Endothelial cell (in vitro differentiated cells): ENCODE data around the gene RFXANK. TPM values are rescaled to one million over a fixed set of nuclear protein-coding genes. Genes with fewer than 3 reads are reported as not detected.

Experiments used
- DNase-seq: peaks from one replicate; pipeline ENCODE4 v3.0.0; 2021; ENCODE audit warnings: low spot score
- H3K27ac Mint-ChIP-seq: one replicate; pipeline ENCODE4 v1.8.0; 2021; ENCODE audit warnings: mixed read lengths, inconsistent platforms; ENCODE audit not compliant: unreplicated experiment
- H3K27me3 Mint-ChIP-seq: one replicate; pipeline ENCODE4 v1.8.0; 2021; ENCODE audit warnings: mild to moderate bottlenecking, moderate library complexity, mixed read lengths, inconsistent platforms; ENCODE audit not compliant: unreplicated experiment
- H3K36me3 Mint-ChIP-seq: one replicate; pipeline ENCODE4 v1.8.0; 2021; ENCODE audit warnings: mild to moderate bottlenecking, low read depth, mixed read lengths, inconsistent platforms; ENCODE audit not compliant: unreplicated experiment
- H3K4me1 Mint-ChIP-seq: one replicate; pipeline ENCODE4 v1.8.0; 2021; ENCODE audit warnings: mild to moderate bottlenecking, mixed read lengths, inconsistent platforms; ENCODE audit not compliant: unreplicated experiment
- H3K4me3 Mint-ChIP-seq: one replicate; pipeline ENCODE4 v1.8.0; 2021; ENCODE audit warnings: mild to moderate bottlenecking, mixed read lengths, inconsistent platforms; ENCODE audit not compliant: unreplicated experiment
- H3K9me3 Mint-ChIP-seq: one replicate; pipeline ENCODE4 v1.8.0; 2021; ENCODE audit warnings: mixed read lengths, inconsistent platforms; ENCODE audit not compliant: unreplicated experiment
- total RNA-seq: library from RNA; stranded (reverse); fragmentation: NEBNext Ultra II Directional; extraction: Animal tissue kit (Norgen Biotek cat#: 25700); gene quantifications from one replicate; pipeline ENCODE4 v1.2.1, GENCODE V29; 2021; ENCODE audit not compliant: unreplicated experiment
- TF ChIP-seq, protein P1 (sequence below): fragments of 200-600 bp; sonication (generic); IDR thresholded peaks from one replicate; pipeline ENCODE4 v1.5.0; 2021; ENCODE audit warnings: antibody characterized with exemption; ENCODE audit not compliant: unreplicated experiment

RFXANK gene
- total RNA-seq, 1 donor from 2014 or later: 131 TPM

DNA sequence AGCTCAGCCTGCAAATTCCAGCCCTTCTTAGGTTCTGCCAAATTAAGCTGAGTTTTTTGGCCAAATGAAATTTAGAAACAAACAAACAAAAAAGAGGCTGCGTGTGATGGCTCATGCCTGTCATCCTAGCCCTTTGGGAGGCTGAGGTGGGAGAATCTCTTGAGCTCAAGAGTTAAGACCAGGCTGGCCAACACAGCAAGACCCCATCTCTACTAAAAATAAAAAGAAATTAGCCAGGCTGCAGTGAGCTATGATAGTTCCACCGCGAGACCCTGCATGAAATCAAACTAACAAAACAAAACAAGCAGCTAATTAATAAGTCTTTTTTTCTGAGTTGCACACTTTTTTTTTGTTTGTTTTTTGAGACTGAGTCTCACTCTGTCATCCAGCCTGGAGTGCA, 37.6 kb downstream of the RFXANK start:
- Mint-ChIP-seq H3K9me3 (no peaks in the 10 kb centered on the region), H3K4me3 (no peak overlapping the region), H3K27me3 (peaks cover 6% of the 10 kb centered on the region), H3K36me3 (peaks cover 3% of the 10 kb centered on the region), H3K4me1 (no peaks in the 10 kb centered on the region), H3K27ac (no peak overlapping the region)
- no peak for DNase-seq
- TF ChIP-seq, protein P1, sequence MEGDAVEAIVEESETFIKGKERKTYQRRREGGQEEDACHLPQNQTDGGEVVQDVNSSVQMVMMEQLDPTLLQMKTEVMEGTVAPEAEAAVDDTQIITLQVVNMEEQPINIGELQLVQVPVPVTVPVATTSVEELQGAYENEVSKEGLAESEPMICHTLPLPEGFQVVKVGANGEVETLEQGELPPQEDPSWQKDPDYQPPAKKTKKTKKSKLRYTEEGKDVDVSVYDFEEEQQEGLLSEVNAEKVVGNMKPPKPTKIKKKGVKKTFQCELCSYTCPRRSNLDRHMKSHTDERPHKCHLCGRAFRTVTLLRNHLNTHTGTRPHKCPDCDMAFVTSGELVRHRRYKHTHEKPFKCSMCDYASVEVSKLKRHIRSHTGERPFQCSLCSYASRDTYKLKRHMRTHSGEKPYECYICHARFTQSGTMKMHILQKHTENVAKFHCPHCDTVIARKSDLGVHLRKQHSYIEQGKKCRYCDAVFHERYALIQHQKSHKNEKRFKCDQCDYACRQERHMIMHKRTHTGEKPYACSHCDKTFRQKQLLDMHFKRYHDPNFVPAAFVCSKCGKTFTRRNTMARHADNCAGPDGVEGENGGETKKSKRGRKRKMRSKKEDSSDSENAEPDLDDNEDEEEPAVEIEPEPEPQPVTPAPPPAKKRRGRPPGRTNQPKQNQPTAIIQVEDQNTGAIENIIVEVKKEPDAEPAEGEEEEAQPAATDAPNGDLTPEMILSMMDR: no peak

DNA sequence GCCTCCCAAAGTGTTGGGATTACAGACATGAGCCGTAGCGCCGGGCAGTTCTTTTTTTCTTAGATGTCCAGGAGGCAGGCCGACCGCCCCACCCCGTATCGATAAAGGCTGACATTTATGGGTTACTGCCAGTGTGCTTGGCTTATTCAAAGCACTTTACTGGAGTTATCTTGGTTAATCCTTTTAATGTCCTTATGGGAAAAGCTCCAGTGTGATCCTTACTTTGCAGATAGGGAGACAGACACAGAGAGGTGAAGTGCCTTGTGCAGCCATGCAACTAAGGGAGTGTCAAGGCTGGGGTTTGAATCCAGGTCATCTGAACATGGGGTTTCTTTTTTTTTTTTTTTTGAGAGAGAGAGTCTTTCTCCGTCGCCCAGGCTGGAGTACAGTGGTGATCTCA, 38.9 kb downstream of the RFXANK start:
- Mint-ChIP-seq H3K9me3 (peaks cover 2% of the 10 kb centered on the region), H3K27ac (no peak overlapping the region), H3K27me3 (peaks cover 4% of the 10 kb centered on the region), H3K36me3 (peaks cover 3% of the 10 kb centered on the region), H3K4me3 (no peak overlapping the region), H3K4me1 (no peaks in the 10 kb centered on the region)
- TF ChIP-seq, protein P1: no peak
- no peak for DNase-seq

- peaks cover 3% of the 10 kb centered on the region for H3K36me3 Mint-ChIP-seq
- DNase-seq: no peak
- TF ChIP-seq, protein P1: no peak
- H3K9me3 Mint-ChIP-seq: peaks cover 6% of the 10 kb centered on the region
- H3K4me1 Mint-ChIP-seq: no peaks in the 10 kb centered on the region
- H3K27ac Mint-ChIP-seq: no peak overlapping the region
- no peak overlapping the region for H3K4me3 Mint-ChIP-seq
- H3K27me3 Mint-ChIP-seq: peaks cover 4% of the 10 kb centered on the region
Measured at GRCh38 chr19:19232261-19232721, 40.2 kb downstream of the RFXANK start.

GRCh38 chr19:19234220-19234816, 42.3 kb downstream of the RFXANK start:
- H3K9me3 Mint-ChIP-seq: peaks cover 6% of the 10 kb centered on the region
- peaks cover 10% of the 10 kb centered on the region for H3K27me3 Mint-ChIP-seq
- DNase-seq: no peak
- H3K36me3 Mint-ChIP-seq: peaks cover 3% of the 10 kb centered on the region
- H3K27ac Mint-ChIP-seq: no peak overlapping the region
- H3K4me1 Mint-ChIP-seq: no peaks in the 10 kb centered on the region
- H3K4me3 Mint-ChIP-seq: no peak overlapping the region
- TF ChIP-seq, protein P1: no peak

DNA sequence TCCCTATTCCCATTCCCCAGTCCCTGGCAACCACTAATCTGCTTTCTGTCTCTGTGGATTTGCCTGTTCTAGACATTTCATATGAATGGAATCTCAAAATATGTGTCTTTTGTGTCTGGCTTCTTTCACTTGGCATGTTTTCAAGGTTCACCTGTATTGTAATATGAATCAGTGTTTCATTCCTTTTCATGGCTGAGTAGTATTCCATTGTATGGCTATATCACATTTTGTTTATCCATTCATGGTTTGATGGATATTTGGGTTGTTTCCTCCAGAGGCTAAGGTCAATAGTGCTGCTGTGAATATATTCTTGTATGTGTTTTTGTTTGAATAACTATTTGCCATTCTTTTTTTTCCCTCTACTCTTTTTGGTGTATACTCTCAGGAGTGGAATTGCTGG, 44.1 kb downstream of the RFXANK start:
- H3K27me3 Mint-ChIP-seq: peaks cover 10% of the 10 kb centered on the region
- no peaks in the 10 kb centered on the region for H3K4me1 Mint-ChIP-seq
- no peaks in the 10 kb centered on the region for H3K36me3 Mint-ChIP-seq
- H3K27ac Mint-ChIP-seq: no peak overlapping the region
- peaks cover 6% of the 10 kb centered on the region for H3K9me3 Mint-ChIP-seq
- TF ChIP-seq, protein P1: no peak
- no peak for DNase-seq
- H3K4me3 Mint-ChIP-seq: no peak overlapping the region
